Measurements from ENCODE around the gene CDC20.

CDC20 gene

DNA sequence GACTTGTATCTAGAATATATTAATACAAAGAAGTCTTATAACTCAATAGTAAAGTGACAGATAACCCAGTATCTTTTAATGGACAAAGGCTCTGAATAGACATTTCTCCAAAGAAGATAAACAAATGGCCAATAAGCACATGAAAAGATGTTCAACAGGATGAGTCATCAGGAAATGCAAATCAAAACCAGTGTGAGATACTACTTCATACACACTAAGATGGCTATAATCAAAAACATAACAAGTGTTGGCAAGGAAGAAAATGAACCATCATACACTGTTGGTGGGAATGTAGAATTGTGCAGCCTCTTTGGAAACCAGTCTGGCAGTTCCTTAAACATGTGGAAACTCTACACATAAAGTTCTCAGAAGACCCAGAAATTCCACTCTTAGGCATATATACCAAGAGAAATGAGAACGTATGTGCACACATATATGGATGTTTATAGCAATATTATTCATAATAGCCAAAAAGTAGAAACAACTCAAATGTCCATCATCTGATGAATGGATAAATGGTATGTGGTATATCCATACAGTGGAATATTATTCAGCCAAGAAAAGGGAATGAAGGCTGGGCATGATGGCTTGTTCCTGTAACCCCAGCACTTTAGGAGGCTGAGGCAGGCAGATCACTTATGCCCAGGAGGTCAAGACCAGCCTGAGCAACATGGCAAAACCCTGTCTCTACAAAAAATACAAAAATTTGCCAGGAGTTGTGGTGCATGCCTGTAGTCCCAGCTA, 31.1 kb upstream of the CDC20 start:
- FAIRE-seq: no peak
- DNase-seq (ENCODE audit: extremely low spot score, insufficient read length, low read depth): no peak

DNA sequence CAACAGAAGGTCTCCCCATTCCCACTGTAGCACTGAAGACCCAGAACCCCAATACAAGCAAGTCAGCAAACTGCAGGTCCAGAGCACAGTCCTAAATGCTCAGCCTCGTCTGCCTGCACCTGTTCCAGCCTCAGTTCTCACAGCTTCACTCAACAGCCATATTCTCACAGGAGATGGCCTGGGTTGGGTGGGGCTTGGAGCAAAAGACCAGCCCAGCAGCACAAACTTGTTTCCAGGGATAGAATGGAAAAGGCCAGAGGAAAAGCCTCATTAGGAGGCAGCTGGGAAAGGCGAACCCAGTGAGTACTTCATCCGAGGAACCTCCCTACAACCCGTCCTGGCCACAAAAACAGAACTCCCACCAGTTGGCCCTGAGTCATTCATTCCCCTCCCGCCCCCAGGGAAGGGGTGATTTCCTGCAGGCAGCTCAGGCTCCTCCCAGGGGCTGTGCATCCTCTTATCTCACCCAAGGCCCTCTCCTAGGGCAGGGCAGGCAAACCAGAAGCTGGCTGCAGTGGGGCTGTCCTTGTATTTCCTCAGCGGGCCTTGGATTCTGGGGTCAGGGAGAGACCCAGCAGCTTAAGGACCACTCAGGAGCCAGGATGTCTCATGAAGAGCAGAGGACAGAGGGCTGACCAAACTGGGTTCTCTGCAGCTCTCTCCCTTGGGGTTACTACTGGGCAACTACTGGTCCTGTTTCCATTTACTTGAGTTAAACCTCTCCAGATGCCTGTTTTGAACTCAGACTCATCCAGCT, 28.6 kb upstream of the CDC20 start:
- peak; percentile 25 for DNase-seq (ENCODE audit: extremely low spot score, insufficient read length, low read depth)
- FAIRE-seq: peak; percentile 68

DNA sequence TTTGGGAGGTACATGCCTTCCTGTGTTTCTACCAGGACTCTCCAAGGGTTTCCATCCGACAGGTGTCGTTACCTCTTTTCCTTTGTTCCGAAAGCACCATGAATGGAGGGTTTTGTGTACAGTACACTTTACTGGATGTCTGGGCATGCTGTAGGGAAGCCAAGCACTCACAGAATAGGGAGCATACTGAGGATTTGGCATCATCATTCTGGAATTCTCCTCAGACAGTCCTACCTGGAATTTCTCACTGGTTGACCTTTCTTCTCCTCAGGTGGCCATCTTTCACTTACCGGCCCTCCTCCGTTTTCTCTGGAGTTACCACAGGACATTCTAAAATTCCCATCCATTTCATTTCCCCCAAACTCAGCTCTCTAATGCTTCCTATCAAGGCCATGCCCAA, 27.1 kb upstream of the CDC20 start:
- no peak for FAIRE-seq
- no peak for DNase-seq (ENCODE audit: extremely low spot score, insufficient read length, low read depth)

DNA sequence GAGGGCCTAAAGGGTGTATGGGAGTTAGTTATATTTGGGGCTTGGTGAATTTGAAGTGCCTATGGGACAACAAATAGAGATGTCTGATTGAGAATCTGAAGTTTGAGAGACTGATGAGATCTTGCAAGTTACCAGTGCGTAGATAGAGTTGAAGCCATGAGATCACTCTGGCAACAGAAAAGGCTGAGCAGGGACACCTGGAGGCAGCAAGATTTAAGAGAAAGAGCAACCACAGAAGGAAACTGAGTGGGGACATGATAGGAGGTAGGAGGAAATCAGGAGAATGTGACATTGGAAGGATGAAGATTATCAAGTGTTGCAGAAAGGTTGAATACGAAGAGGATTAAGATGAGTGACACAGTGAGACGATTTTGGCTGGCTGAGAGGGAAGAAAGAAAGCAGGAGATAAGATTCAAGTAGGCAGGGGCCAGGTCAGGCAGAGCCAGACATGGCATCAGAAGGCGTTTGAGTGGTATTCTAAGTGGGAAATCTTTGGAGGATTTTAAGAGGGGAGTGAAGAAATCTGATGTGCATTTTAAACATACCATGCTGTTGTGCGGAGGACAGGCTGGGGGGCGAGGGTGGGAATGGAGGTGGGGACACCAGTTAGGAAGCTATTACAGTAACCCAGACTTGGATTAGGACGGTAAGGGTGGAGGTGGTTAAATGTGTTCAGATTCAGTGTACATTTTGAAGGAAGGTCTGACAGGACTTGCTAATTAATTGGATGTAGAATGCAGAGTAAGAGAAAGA, 24.2 kb upstream of the CDC20 start:
- no peak for DNase-seq (ENCODE audit: extremely low spot score, insufficient read length, low read depth)
- FAIRE-seq: no peak

DNA sequence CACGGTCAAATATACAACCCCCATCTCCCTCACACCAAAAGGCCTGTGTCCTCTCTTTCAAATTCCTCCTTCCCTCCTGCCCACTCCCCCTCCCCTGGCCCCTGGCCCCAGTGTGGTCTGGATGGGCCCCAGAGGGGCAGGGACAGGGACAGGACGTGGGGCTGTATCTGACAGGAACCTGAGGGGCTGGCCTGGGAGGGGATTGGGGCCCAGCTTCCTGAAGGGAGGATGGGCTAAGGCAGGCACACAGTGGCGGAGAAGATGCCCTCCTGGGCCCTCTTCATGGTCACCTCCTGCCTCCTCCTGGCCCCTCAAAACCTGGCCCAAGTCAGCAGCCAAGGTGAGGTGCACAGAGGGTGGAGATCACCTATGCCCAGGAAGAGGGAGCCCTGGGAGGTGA, 21.2 kb upstream of the CDC20 start, which contains the start of gene MPL:
TSS of gene MPL (plus strand) at position 231 of the 400 bp plus-strand sequence. CDS start at position 262, 31 bp downstream.
- no peak for DNase-seq (ENCODE audit: extremely low spot score, insufficient read length, low read depth)
- FAIRE-seq: no peak

DNA sequence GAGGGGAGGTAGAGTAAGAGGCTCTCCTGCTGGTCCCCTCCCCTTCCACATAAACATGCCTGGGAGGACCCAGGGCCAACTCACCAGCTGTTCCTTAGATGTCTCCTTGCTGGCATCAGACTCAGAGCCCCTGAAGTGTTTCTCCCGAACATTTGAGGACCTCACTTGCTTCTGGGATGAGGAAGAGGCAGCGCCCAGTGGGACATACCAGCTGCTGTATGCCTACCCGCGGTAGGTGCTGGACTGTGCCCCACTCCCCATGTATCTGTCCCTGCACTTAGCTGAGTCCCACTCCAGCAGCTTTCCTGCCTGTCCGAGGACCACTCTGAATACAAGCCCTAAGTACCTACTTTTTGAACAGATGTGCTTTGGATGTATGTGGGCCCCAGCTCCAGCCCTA, 20.8 kb upstream of the CDC20 start:
- FAIRE-seq (no peak), DNase-seq (ENCODE audit: extremely low spot score, insufficient read length, low read depth) (no peak)

DNA sequence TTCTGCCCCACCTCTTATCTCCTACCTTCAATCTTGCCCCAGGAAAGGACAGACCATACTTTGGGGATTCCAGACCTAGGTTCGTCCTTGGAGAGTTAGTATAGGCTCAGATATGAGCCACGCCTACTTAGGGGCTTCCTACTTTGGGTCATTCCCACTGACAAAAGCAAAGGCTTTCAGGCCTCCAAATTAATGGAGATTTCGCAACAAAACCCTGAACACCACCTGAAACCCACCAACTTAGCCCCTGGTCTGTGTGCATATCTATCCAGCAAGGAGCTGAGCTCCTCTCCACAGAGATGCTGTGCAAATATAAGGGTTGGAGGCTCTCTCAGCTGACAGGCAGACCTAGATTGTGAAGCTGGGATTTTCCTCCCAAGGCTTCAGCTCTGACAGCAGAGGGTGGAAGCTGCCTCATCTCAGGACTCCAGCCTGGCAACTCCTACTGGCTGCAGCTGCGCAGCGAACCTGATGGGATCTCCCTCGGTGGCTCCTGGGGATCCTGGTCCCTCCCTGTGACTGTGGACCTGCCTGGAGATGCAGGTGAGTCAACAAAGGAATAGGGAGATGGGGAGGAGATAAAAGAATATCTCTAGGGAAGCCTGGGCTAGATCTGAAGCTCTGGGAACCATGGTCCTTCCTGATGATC, 19.1 kb upstream of the CDC20 start:
- no peak for FAIRE-seq
- DNase-seq (ENCODE audit: extremely low spot score, insufficient read length, low read depth): no peak

DNA sequence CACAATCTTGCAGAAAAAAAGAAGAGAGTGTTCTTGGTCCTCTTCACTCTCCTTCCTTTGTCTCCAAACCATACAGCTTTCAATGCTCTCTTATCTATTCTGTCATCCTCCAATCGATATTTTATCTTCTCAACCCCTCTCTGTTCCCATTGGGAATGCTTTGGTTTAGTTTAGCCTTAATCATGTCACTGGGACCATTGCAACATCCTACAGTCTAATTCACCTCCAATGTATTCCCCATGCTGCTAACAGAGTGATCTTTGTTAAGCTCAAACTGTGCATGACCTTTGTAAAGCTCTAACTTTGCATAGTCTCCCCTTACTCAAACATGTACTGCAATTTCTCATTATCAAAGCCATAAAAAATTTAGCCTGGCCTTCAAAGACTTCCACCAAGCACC, 18.2 kb upstream of the CDC20 start:
- no peak for DNase-seq (ENCODE audit: extremely low spot score, insufficient read length, low read depth)
- no peak for FAIRE-seq

DNA sequence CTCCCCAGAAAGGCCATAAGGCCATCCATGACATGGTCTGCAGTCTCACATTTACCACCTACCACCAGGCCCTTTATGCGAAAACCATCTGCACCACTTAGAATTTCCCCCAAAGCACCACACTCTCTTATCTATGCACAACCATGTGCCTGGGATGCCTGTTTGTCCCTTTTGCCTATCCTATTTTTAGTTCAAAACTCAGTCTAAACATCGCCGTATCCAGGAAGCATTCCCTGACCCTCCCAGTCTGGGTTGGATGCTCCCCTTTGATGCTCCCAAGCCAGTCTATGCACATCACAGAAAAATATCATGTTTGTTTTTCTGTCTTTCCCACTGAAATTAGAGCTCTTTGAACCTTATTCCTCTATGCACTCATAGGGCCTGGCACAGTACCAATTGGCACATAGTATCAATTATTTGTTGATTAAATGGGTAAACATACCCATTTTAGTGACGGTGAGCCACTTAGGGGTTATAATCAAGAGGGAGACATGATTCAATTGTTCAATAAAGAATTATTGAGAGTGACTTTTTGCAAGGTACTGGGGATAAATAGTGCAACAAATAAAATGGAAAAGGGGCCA, 14.4 kb upstream of the CDC20 start:
- FAIRE-seq (no peak), DNase-seq (ENCODE audit: extremely low spot score, insufficient read length, low read depth) (no peak)

DNA sequence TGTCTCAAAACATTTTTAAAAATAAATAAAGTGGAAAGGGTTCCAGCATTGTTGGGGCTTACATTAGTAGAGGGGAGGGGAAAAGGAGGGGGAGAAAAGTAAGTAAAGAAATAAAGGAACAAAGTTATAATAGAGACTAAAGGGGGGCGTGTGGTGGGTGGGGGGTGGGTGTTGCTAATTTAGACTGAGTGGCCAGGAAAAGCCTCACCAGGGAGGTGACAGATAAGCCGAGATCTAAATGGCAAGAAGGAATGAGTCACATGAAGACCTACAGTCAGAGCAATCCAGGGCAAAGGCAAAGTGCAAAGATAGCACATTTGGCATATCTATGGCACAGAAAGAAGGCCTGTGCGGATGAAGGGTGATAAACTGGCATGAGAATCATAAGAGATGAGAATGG, 13.7 kb upstream of the CDC20 start:
- FAIRE-seq: no peak

DNA sequence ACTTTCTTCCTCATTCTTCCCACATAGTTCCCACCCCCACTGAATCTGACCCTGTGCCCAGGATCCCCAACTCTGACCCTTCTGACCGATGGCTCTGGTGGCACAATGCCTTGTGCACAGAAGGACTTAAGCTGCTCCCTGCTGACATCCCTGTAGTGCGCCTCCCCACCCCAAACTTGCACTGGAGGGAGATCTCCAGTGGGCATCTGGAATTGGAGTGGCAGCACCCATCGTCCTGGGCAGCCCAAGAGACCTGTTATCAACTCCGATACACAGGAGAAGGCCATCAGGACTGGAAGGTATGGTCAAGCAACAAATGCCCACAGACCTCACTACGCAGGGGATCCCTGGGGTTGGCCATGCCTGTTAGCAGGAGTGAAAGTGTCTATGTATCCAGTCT, 12.1 kb upstream of the CDC20 start:
- FAIRE-seq: no peak
- DNase-seq (ENCODE audit: extremely low spot score, insufficient read length, low read depth): no peak

More for the DNA sequence above, 13.7 kb upstream of the CDC20 start:
- no peak for DNase-seq (ENCODE audit: extremely low spot score, insufficient read length, low read depth)

DNA sequence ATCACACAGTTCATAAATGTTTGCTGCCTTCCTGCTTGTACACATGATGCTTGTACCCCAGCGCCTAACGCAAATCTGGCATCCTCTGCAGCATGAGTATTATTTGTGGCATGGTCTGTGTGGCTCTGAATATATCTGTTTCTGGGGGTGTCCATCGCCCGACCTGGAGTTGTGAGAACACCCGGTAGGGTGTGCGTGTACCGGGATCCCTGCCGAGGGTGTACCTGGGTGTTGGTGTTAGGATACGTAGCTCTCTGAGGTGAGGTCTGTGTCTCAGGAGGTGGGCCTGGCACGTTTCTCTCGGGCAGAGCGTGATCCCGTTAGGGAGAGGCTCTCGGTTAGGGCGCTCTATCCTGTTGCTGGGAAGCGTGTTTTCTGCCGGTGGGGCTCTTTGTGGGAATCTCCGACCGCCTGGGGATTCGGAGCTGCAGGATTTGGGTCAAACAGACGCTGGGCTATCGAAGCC, 10.4 kb upstream of the CDC20 start:
- FAIRE-seq: no peak
- DNase-seq (ENCODE audit: extremely low spot score, insufficient read length, low read depth): no peak

DNA sequence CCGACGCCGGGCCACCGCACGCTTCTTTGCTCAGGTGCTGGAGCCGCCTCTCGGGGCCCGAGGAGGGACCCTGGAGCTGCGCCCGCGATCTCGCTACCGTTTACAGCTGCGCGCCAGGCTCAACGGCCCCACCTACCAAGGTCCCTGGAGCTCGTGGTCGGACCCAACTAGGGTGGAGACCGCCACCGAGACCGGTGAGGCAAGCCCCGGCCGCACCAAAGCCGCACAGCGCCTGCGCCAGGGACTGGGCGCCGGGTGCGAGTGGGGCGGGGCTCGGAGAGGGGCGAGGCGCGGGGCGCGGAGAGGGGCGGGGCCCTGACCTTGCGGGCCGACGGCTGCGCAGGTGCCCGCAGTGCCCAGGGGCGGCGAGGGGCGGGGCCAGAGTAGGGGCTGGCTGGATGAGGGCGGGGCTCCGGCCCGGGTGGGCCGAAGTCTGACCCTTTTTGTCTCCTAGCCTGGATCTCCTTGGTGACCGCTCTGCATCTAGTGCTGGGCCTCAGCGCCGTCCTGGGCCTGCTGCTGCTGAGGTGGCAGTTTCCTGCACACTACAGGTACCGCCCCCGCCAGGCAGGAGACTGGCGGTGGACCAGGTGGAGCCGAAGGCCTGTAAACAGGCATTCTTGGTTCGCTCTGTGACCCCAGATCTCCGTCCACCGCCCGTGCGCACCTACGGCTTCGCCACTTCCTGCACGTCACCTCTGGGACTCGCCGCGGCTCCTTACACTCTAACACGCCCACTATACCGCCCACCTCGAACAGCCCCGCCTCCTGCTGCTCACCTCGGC, 9.8 kb upstream of the CDC20 start:
- FAIRE-seq (peak; percentile 69), DNase-seq (ENCODE audit: extremely low spot score, insufficient read length, low read depth) (peak; percentile 55)

DNA sequence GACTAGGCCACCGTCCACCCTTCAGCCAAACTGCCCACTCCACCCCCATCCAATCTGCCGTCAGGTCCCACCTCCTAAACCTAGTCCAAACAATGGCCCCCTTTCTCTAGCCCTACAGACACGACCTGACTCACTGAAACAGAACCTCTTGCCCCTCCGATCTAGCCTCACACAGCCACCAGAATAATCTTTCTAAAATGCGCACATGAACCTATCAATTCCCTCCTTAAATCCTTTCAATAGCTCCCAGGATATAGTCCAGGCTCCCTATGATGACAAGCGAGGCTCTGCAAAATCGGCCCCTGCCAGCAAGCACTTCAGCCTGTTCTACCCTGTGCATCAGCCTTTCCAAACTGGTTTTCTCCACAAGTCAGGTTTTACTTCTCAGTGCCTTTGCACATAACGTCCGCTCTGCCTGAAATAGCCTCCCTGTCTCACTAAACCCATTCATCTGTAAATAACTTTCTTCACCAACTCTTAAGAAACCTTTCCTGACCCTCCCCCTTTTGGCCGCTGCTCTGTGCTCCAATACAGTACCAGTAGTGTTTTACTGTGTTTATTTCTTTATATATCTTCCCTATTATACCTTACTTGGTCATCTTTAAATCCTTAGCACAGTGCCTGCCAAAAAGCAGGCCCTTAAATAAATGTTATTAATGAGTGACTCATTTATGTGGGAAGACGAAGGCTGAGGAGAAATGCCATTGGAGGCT, 9.0 kb upstream of the CDC20 start:
- DNase-seq (ENCODE audit: extremely low spot score, insufficient read length, low read depth) (no peak), FAIRE-seq (no peak)

DNA sequence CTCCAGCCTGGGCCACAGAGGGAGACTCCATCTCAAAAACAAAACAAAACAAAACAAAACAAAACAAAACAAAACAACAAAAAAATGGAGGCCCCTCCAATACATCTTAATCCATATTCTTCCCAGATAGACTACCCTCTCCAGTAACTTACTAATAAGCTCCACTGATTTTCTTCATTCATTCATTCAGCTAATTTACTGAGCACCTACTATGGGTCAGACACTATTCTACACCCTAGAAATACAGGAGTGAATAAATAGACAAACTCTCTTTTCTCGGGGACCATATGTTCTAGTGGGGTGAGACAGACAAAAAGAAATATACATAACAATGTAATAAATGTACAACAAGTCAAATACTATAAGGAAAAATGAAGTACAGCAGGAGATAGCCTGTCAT, 7.8 kb upstream of the CDC20 start:
- no peak for DNase-seq (ENCODE audit: extremely low spot score, insufficient read length, low read depth)
- no peak for FAIRE-seq

DNA sequence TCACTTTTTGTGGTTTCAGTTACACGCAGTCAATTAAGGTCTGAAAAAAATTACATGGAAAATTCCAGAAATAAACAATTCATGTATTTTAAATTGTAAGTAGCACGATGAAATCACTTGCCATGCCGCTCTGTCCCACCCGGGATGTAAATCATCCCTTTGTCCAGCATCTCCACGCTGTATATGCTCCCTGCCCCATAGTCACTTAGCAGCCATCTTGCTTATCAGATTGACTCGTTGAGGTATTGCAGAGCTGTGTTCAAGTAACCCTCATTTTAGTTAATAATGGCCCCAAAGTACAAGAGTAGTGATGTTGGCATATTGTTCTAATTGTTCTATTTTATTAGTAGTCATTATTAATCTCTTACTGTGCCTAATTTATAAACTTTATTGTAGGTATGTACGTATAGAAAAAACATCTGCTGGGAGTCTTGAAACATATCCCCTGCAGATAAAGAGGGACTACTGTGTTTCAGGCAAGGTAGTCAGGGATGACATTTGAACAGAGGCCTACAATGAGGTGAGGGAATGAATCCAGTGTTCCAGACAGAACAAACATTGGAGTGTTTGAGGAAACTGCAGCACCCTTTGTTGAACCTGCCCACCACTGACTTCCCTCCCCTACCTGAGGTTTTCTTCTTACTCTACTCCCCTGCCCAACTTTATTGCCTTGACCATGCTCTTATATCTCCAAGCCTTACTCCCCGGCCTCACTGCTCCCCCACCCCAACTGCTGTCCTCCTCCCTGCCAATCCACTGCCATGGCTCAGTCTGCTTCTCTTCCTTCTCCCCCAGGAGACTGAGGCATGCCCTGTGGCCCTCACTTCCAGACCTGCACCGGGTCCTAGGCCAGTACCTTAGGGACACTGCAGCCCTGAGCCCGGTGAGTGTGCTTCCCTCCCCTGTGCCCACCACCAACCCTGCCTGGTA, 7.1 kb upstream of the CDC20 start:
- DNase-seq (ENCODE audit: extremely low spot score, insufficient read length, low read depth) (no peak), FAIRE-seq (no peak)

DNA sequence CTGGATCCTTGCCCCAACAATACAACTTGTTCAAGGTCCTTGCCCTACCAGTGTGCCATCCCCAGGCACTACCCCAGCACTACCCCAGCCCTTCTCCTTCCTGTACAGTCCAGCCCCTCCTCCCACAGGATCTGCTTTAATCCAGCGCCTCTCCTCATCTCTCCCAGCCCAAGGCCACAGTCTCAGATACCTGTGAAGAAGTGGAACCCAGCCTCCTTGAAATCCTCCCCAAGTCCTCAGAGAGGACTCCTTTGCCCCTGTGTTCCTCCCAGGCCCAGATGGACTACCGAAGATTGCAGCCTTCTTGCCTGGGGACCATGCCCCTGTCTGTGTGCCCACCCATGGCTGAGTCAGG, 6.5 kb upstream of the CDC20 start:
- DNase-seq (ENCODE audit: extremely low spot score, insufficient read length, low read depth) (no peak), FAIRE-seq (no peak)

DNA sequence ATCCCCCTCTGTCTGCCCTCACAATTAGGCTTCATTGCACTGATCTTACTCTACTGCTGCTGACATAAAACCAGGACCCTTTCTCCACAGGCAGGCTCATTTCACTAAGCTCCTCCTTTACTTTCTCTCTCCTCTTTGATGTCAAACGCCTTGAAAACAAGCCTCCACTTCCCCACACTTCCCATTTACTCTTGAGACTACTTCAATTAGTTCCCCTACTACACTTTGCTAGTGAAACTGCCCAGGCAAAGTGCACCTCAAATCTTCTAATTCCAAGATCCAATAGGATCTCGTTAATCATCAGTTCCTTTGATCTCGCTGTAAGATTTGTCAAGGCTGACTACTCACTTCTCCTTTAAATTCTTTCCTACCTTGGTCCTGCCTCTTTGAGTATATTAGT, 5.9 kb upstream of the CDC20 start:
- no peak for FAIRE-seq
- no peak for DNase-seq (ENCODE audit: extremely low spot score, insufficient read length, low read depth)

All from GM18507 (cell line).